ENCODE results near the gene EHBP1. TPM values are rescaled to one million over a fixed set of nuclear protein-coding genes. Genes with fewer than 3 reads are reported as not detected.

Gene EHBP1
- total and polyA plus RNA-seq, 2 experiments from 2014 or later, result 27.2 to 47.9 TPM

- TF ChIP-seq ETS1 (IDR thresholded peaks at IDR 0.05), result no peak
Observed at GRCh38 chr2:62806231-62806630, 100.7 kb downstream of the EHBP1 start (continued).

GRCh38 chr2:62808554-62808953, 103.0 kb downstream of the EHBP1 start:
- 0 out of 2 replicates have a peak overlapping the region, but pooled peaks have one; percentile 12 for H3K27ac Mint-ChIP-seq
- no peak for TF ChIP-seq EZH2 (IDR thresholded peaks at IDR 0.05; ENCODE audit: low read depth, unreplicated experiment)
- no peak for TF ChIP-seq REST (IDR thresholded peaks at IDR 0.05; ENCODE audit: unreplicated experiment)
- TF ChIP-seq CTCF (conservative IDR thresholded peaks at IDR 0.05; ENCODE audit: low read depth in 2 of 2), result no peak
- TF ChIP-seq ZNF331 (CRISPR knock-in tag; IDR thresholded peaks at IDR 0.05; ENCODE audit: low read depth), result no peak
- no peak for TF ChIP-seq POLR2AphosphoS5 (IDR thresholded peaks at IDR 0.05; ENCODE audit: low read depth)
- no peak for TF ChIP-seq ZNF114 (CRISPR knock-in tag; IDR thresholded peaks at IDR 0.05)
- no peak for TF ChIP-seq EZH2phosphoT487 (IDR thresholded peaks at IDR 0.05; ENCODE audit: unreplicated experiment)
- TF ChIP-seq ETS1 (IDR thresholded peaks at IDR 0.05), result no peak
- no peak for TF ChIP-seq NANOG (IDR thresholded peaks at IDR 0.05; ENCODE audit: borderline replicate concordance)
- TF ChIP-seq CREB1 (CRISPR knock-in tag; IDR thresholded peaks at IDR 0.05; ENCODE audit: low read depth), result no peak
- TF ChIP-seq ZNF462 (CRISPR knock-in tag; IDR thresholded peaks at IDR 0.05), result no peak

More at GRCh38 chr2:62808554-62808953, 103.0 kb downstream of the EHBP1 start:
- H3K79me2 ChIP-seq (replicated peaks; ENCODE audit: insufficient read depth), result 0 out of 2 replicates have a peak, but pooled peaks cover 16% of the 10 kb centered on the region
- H3K4me1 Mint-ChIP-seq, result no peaks in the 10 kb centered on the region; the same call in 2 of the 3 replicates
- no peak overlapping the region; the same call in 1 of the 2 replicates for H3K27ac ChIP-seq (ENCODE audit: low read depth)
- peaks cover 6% of the 10 kb centered on the region; the same call in 1 of the 2 replicates for H4K20me1 ChIP-seq (replicated peaks; ENCODE audit: insufficient read depth)
- H3K27me3 ChIP-seq (ENCODE audit: insufficient read depth), result no peaks in the 10 kb centered on the region
- no peaks in the 10 kb centered on the region for H3K4me1 ChIP-seq (ENCODE audit: insufficient read depth)
- H3K9me3 Mint-ChIP-seq, result no peaks in the 10 kb centered on the region; the same call in 2 of the 3 replicates
- H3K9me2 ChIP-seq (ENCODE audit: insufficient read depth), result no peaks in the 10 kb centered on the region
- peaks cover 4% of the 10 kb centered on the region for H3K27me3 Mint-ChIP-seq (ENCODE audit: insufficient read depth, low read depth, poor library complexity)
- DNase-seq (ENCODE audit: low spot score) (no peak), ATAC-seq (no peak)
- peaks cover 20% of the 10 kb centered on the region for H3K36me3 Mint-ChIP-seq (ENCODE audit: low read depth)
- no peak overlapping the region; the same call in 2 of the 3 replicates for H3K4me3 Mint-ChIP-seq
- no peaks in the 10 kb centered on the region for H3K36me3 ChIP-seq (ENCODE audit: insufficient read depth)
- H2AFZ ChIP-seq, result no peak overlapping the region
- H3K4me2 ChIP-seq, result no peak overlapping the region
- H3F3A ChIP-seq (replicated peaks; ENCODE audit: low read depth), result no peaks in the 10 kb centered on the region
- no peak overlapping the region for H3K4me3 ChIP-seq

All from GM23338 (cell line).